Measurements from ENCODE around the gene PPFIBP1. TPM values are rescaled to one million over a fixed set of nuclear protein-coding genes. Genes with fewer than 3 reads are reported as not detected.

Gene PPFIBP1
- total and polyA plus RNA-seq, 2 of the 8 experiments (the other 6 are each of a cell fraction or from before 2014, with no cell fraction given), result 7.7 to 31.3 TPM

GRCh38 chr12:27631813-27632491 lies 107.9 kb downstream of the PPFIBP1 start (continued):
- TF ChIP-seq MAFK (IDR thresholded peaks at IDR 0.05; ENCODE audit: low read depth, low read length), result no peak
- TF ChIP-seq JUN (IDR thresholded peaks at IDR 0.05; ENCODE audit: low read depth, low read length), result no peak
- TF ChIP-seq CHD7 (IDR thresholded peaks at IDR 0.05; ENCODE audit: insufficient replicate concordance, low read length), result no peak
- TF ChIP-seq GTF2F1 (IDR thresholded peaks at IDR 0.05; ENCODE audit: borderline replicate concordance, low read depth, low read length), result no peak
- no peak for TF ChIP-seq EGR1 (IDR thresholded peaks at IDR 0.05; ENCODE audit: borderline replicate concordance, low read depth, low read length)
- no peak for TF ChIP-seq TCF12 (IDR thresholded peaks at IDR 0.05; ENCODE audit: low read depth, low read length)

Data from H1 (cell line).